GM23338 (cell line): Measurements from ENCODE around the gene HTR2B.
"Not testable (repeated sequence)": the region's sequence is repeated elsewhere in the genome, so short reads cannot be mapped to it uniquely, and the experiment has no call there.

Experiments
- CTCF ChIP-seq, 2 experiments: fragments of 200-600 bp in 1 of 2; sonication (generic) in 1 of 2; conservative IDR thresholded peaks; 2 replicates each; pipeline versions ENCODE4 v1.5.1 to v1.6.1; 2016 to 2017; ENCODE audit warnings: antibody characterized with exemption in 2 of 2, low read depth in 2 of 2, mild to moderate bottlenecking in 2 of 2, moderate library complexity in 1 of 2
- EZH2 ChIP-seq: fragments of 200-600 bp; sonication (generic); IDR thresholded peaks from one replicate; pipeline ENCODE4 v1.8.0; 2017; ENCODE audit warnings: antibody characterized with exemption, mild to moderate bottlenecking, low read depth; ENCODE audit not compliant: unreplicated experiment
- EZH2phosphoT487 ChIP-seq: fragments of 200-600 bp; sonication (generic); IDR thresholded peaks from one replicate; pipeline ENCODE4 v1.8.1; 2018; ENCODE audit warnings: antibody characterized with exemption; ENCODE audit not compliant: unreplicated experiment
- POLR2AphosphoS5 ChIP-seq: IDR thresholded peaks from 2 replicates; pipeline ENCODE4 v1.6.1; 2016; ENCODE audit warnings: antibody characterized with exemption, low read depth
- REST ChIP-seq: IDR thresholded peaks from one replicate; pipeline ENCODE4 v1.6.1; 2018; ENCODE audit warnings: antibody characterized with exemption; ENCODE audit not compliant: unreplicated experiment

DNA sequence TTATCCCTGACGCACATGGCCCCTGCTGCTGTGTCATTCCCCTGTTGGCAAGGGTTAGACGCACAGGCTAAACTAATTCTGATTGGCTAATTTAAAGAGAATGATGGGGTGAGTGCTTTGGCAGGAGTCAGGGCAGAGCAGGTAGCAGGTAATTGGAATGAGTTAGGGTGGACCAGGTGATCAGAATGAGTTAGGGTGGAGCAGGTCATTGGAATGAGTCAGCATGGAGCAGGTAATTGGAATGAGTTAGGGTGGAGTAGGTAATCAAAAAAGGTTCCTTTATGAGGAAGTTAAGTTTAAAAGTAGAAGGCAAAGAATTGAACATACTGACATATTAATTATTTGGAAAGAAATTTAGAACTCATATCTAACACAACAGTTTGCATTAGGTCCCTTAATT lies 24.5 kb downstream of the HTR2B start:
- TF ChIP-seq CTCF (conservative IDR thresholded peaks at IDR 0.05; ENCODE audit: low read depth in 2 of 2); REST; EZH2phosphoT487; POLR2AphosphoS5; EZH2: not testable (repeated sequence)
